Left forelimb (tissue), 1 donor: ENCODE results near the gene NKD1.
A peak's percentile ranks its signal among the peaks of the same experiment; 100 is the strongest.

ENCODE experiments used
- DNase-seq: peaks from one replicate; pipeline ENCODE4 v3.0.0-alpha.2; 2018; ENCODE audit warnings: low spot score

The NKD1 gene

DNA sequence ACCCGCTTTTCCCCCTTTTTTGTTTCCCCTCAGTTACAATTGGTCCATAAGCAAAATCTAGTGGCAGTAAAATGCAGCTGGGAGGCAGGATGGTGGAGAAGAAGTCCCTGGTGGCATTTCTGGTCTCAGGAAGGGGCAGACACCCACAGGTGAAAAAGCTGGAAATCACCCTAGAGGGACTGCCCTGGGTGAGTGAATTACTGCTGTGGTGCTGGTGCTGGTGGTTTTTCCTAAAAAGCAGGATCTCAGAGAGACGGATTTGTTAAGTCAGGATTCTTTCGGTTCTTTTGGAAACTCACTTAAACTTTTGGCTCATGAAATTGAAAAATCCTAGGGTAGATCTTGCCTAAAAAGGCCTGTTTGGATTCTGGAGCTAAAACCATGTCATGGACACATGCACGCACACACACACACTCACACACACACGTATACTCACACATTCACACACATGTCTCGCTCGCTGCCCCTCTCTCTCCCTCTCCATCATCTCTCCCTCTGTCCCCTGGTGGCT, 65.8 kb downstream of the NKD1 start:
- DNase-seq: no peak

DNA sequence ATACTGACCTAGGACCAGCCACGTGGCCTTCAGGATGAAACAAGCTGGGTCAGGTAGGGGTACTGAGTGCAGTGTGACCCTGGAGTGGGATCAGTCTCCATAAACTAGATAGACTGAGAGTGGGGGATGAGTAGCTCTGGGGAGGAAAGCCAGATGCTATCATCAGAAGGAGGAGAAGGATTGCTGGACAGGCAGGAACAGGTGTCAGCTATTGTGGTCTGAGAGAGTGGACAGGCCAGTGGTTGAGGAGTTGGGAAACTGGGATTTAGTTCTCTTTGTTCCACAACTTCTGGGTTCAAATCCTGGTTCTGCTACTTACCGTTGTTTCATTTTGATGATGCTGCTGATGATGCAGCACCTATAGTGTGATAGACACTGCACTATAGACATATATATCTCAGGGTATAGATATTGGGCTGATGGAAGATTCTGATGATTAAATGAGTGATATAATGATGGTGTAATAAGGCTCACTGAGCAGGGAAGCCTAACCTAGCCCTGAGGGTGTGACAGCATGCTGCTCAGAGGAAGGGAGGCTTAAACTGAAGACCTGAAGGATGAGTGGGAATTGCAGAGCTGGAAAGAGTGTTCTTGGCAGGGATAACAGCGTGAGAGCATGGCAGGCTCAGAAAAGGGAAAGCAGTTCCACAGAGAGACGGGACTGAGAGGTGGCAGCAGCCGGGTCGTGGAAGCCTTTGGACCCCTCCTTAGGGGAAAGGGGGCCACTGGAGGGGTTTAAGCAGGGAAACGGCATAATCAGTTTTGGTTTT, 66.9 kb downstream of the NKD1 start:
- DNase-seq: no peak

DNA sequence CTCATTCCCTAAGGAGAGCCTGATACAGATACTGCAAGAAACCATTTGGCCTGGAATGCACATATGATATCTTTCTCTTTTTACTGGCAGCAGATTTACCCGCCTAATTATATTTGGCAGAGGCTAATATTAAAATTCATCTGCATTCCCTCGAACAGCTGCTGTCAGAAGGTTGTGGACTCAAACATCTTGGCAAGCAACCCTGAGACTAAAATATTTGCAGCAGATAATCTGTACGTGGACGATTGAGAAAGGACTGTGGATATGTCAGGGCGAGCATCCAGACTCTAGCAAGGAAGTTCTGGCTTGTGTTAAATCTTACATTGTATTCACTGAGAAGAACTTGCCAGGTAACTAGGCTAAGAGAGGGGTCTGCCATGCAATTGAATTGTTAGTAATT, 67.7 kb downstream of the NKD1 start:
- no peak for DNase-seq

DNA sequence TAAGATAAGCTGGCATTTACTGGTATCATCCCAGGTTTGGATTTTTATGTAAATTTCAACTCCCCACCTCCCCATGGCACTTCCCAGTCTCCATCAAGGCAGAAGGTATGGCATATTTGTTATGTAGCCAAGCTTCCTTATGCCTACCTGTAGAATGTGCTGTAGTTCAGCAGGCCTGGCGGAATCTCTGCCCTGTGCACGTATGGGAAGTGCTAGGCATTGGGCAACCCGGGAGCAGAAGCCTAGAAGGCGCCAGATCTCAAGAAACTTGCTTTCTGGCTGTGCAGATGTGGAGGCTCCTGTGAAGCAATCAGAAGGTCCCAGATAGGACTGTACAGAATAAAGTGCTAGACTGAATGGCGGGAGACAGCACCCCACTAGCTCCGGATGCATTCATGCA, 68.2 kb downstream of the NKD1 start:
- DNase-seq: no peak

DNA sequence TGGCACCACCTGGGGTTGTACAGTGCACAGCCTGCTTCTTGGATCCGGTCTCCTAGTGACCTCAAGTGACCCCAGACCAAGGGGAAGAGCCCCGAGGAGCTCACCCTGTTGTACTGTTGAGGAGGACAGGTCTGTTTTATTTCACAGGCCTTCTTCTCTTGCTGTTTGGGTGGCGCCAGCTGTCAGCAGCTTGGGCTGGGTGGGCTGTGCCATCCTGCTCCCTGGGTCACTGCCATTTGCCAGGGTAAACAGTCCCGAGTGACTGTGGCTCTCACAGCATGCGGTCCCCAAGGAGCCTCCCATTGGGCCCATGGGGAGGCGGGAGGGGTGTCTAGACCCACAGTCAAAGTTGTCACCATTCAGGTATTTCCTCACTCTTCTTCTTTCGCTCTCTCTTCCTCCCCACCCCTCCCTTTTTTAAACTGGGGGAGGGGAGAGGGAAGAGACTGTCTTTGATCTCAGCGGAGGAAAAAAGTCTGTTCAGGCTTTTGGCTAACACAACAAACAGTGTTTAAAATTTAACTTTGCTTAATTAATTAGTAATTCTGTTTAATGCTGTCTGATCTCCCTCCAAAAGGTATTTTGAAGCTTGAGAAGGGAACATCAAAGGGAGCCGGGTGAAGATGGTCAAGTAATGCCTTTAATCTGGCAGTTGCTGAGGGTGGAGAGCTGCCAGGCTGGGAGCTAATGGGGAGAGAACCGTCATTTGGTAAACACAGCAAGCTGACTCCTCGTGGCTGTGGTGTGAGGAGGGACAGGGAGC, 68.9 kb downstream of the NKD1 start:
- no peak for DNase-seq

DNA sequence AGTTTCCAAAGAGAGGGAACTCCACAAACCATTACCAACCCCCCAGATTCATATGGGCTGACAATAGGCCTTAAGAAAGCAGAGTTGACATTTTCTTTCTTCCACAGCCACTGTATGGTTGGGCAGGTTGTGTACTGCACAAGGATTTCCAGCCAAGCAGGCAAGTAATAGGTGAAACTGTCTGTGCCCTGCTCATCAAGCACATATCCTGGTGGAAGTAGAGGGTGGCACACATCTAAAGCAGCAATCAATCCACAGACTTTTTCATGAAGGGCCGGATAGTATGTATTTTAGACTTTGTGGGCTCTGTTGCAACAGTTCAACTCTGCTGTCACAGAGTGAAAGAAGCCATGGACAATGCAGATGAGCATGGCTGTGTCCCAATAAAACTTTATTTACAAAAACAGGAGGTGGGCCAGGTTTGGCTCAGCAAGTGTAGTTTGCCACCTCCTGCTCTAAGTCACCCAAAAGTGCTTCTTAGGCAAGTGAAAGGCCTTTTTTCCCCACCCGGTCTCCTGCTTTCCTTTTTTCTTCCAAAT, 69.5 kb downstream of the NKD1 start:
- DNase-seq: no peak

DNA sequence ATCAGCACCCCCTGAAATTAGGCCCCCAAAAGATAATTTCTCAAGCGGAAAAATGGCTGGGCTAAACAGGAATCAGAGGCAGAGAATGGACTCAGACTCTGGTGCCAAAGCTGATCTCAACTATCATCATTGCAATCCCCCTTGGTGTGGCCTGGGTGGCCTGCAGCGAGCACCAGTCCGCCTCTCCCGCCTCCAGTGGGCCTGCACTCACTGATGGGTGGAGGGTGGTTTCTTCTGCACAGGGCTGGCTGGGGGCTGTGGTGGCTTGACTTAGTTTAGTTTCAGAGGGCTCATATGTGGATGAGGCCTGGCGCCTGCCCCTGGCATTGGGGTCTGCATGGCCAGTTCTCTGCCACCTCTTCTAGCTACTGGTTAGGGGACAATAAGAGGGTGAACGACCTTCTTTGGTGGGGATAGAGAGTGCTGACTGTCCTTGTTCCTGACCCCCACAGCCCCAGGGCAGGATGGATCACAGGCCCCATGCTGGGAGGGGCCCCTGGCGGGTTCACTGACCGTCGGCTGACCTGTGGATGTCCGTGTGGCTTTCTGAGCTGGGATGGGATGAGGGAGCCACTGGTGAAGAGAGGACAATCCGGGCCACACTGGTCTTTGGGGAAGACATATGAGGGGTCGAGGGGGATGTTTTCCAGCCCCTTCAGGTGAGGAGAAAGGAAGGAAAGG, 70.2 kb downstream of the NKD1 start:
- DNase-seq: no peak

DNA sequence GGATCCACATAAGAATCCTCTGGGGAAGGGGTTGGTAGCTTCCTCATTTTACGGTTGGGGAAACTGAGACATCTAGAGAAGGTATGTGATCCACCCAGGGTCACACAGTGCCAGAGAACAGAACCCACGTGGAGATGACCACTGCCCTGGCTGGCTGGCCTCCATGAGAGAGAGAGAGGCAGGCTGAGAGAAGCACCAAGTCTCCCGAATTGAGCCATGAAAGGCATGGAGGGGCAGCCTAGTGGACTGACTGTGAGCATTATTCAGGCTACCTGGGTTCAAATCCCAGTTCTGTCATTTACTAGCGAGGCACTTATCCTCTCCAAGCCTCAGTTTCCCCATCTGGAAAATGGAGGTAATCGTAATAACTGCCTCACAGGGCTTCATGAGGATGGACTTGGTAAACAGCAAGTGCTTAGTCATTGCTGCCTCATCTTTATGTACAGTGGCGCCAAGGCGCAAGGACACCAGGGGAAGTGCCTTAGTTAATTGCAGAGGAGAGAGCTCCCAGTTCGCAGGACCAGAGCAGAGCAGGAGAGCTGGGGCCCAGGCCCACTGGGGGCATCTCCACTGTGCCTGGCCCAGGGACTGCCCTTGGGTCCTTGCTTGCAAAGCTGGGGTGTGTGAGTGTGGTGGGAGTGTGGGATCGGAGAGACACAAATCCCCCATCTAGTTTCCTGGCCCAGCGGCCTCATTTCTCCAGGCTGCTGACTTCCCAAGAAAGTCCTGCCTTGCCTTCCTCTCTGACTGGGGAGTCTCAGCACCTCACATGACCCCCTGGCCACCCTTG, 71.7 kb downstream of the NKD1 start:
- no peak for DNase-seq

DNA sequence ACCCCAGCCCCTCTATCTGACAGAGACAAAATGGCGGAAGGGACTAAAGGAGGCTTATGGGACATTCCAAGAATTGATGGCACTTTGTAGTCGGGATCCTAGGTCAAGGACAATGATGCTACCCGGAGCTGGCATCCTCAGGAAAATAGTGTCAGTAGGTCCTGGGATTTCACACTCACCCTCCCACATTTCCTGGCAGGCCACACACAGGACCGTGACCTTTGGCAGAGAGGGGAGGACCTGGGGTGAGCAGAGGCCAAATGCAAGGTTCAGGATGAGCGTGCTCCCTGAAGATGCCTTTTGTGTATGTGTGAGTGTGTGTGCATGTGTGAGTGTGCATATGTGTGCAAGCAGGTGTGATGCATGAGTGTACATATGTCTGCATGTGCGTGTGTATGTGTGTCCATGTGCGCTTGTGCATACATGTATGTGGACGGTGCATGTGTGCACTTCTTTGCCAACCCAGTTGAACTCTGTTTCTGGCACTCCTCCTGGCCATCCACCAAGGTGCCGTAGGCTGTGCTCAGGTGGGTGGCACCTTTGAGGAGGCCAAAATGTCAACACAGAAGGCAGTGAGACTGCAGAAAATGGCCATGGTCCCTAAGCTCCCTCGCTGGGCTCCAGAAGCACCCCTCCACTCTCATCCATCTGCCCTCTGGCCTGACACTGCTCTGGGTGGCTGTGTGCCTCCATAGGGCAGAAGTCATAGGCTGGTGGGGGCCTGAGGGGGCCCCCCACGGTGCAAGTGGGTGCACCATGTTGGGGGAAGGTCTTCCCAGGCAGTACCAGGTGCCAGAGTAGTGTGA, 72.7 kb downstream of the NKD1 start:
- DNase-seq: no peak

DNA sequence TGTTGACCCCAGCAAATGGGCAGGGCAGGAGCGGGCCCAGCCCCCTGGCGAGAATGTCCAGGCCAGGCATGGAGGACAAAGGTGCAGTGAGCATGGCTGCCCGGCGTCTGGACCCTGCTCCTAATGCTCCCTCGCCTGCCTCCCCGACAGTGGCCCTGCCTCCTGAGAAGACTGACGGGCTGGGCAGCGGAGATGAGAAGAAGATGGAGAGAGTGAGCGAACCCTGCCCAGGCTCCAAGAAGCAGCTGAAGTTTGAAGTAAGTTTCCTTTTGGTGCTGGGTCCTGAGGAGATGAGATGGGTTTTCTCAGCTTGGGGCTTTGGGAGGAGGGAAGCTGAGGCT, 73.2 kb downstream of the NKD1 start:
- DNase-seq: no peak

DNA sequence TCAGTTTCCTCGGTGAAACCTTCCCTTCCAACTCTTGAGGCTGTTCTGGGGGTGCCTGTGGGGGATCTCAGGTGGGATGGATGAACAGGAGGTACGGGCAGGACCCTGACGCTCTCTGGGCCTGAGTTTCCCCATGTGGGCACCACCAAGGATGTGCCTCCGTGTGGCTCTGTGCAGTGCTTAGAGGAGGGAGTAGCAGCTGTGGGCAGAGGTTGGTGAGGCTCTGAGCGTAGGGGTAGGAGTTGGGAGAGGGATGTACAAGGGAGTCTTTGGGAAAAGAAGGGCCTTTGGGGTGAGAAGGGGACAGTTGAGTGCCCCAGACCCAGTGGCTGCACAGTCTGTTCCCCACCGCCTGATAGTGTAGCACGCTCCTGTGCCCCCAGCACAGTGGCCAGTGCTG, 73.8 kb downstream of the NKD1 start:
- DNase-seq: no peak

DNA sequence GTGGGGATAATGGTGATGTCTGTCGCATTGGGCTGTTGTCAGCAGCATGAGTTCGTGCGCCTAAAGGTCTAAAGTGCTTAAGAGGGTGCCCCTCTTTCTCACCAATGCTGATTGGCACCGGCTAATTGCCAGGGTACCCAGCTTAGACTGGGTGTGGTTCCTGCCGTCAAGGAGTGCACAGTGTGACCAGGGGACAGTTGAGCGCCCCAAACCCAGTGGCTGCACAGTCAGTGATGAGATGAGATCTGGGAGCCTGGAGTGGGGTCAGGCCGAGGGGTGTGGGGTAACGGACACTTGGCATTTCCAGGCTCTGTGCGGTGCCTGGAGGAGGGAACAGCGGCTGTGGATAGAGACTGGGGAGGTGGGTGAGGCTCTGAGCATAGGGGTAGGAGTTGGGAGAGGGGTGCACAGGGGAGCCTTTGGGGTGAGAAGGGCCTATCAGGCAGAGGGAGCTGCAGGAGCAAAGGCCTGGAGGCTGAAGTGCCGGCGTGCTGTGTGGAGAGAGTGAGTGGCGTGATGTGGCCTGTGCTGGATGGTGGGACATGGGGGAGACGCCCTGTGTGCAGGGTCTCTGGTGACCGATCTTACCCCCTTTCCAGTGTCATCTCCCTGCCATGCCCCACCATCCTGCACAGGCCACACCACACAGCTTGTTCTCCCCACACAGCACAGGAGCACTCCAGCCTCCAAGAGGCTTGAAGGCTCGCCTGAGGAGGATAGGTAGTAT, 74.6 kb downstream of the NKD1 start:
- DNase-seq: no peak

DNA sequence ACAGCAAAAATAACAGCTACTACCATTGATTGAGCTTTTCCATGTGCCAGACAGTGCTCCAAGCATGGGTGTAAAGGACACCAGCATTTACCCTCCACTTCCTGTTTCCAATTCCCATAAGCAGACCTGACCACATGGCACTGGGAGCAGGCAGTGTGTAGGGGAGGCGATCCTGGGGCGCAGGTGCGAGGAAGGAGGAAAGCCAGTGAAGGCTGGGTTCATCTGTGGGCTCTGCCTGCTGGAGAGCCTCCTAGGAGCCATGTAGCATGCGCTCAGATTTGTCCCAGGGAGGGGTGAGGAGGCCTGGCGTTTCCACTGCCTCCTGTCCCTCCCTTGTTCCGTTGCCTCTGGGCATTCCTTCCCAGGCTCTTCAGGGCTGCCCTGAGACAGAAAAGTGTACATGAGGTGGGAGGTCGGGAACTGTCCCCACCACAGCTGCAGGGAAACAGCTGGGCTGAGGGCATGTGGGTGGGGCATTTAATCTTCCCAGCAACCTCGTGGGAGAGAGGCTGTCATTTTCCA, 76.3 kb downstream of the NKD1 start:
- DNase-seq: no peak

DNA sequence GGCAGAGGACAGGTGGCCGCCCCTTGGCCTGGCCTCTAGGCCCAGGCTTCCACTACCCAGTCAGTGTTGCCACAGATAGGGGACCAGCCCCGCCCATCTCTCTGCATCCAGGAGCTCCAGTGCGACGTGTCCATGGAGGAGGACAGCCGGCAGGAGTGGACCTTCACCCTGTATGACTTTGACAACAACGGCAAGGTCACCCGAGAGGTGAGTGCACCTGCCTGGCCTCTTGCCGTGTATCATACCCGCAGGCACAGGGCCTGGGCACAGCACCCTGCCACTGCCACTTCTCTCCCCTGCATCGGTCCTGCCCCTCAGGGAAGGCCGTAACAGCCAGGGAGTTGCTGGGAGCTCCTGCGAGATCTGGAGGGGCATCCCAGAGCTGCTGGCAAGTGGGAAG, 77.2 kb downstream of the NKD1 start:
- no peak for DNase-seq

DNA sequence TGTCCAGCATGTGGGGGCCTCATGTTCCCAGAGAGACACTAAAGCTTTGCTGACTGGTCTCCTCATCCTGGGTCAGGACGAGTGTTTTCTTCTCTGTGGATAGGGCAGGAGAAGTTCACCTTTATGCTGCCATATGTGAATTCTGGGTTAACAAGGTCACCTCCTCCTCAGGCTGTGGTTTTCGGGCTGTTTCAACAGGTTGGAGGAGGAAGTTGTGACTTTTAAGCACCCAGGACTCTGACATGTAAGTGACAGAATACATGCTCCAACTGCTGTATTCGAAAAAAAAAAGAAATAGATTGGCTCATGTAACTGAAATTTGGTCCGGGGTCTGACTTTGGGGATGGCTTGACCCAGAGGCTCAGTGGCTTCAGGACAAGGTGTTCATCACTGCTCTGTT, 78.7 kb downstream of the NKD1 start:
- DNase-seq: no peak

DNA sequence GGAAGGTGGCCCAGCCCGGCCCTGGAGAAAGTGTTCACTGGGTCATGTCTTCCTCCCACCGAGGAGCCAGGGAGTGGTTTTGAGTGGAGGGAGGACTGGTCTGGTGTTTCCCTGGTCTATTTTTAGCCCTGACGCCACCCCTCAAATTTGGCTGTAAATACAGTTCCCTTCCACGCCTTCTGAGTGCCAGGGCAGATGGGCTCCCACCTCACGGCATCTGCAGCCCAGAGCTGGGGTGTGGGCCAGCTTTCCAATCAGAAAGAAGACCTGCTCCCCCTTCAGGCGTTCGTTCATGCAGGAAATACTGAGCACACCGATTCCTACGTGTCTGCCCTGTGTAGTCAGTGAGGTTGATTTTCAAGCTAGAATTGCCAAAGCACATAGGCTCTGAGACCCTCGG, 79.2 kb downstream of the NKD1 start:
- DNase-seq: peak; percentile 75

DNA sequence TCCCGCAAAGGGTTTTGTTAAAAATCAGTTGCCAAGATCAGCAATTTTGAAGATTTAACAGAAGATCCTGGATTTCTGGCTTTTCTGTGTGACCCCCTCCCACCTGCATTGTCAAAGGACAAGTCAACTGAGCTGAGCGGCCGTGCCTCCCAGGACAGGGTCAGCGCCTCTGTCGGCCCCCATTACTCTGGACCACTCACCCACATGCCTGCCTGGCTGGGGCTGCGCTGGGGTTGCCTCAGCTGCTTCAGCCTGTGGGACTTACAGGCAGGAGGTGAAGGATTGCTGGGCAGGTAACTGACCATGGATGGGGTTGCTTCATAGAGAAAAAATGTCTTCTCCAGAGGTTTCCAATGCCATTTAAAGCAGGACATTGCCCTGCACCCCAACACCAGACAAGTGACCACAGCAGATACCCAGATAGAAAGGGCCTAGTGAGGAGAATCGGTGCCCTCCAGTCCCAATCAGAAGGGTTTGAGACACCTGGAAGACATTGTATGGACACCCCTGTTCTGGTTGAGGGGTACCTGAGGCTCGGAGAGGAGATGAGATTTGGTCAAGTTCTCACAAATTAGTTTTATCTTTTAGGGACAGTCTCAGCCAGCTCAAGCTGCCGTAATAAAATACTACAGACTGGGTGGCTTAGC, 80.1 kb downstream of the NKD1 start:
- no peak for DNase-seq

DNA sequence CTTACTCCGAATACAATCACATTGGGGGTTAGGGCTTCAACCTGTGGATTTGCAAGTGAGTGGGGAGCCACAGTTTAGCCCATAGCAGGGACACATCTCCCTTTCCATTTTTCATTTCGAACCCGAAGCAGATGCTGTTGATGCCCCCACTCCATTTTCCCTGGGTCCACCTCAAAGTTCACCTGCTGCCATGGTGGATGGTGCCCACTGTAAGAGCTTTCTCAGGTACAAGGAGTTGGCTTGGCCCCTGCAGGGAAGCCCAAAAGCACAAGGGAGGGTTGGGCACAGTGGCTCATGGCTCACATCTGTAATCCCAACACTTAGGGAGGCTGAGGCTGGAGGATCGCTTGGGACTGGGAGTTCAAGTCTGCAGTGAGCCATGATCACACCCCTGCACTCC, 81.1 kb downstream of the NKD1 start:
- no peak for DNase-seq

DNA sequence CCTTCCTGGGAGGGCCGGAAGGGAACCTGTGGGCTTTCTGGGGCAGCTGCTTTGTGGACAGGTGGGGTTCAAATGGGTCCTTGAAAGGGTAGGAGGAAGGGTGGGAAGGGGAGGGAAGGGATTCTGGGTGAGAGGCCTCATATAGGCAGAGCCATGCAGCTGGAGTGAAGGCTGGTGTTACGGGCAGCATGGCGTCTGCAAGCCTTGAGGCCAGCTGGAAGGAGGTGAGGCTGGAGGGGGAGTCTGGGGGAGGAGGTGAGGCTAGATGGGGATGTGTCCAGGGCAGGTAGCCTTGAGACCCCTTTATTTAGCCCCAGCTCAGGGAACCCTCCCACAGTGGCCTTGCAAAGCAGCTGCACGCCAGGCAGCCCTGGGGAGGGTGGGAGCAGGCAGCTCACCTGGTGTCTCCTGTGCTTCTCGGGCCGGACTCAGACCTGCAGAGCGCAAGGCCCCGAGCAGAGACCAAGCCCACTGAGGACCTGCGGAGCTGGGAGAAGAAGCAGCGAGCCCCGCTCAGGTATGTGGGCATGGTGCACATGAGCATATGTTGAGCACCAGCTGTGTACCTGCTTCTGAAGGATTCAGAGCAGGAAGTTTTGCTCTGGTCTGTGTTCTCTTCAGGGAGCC, 82.3 kb downstream of the NKD1 start:
- no peak for DNase-seq
